ENCODE data around the gene MTFP1. TPM values are rescaled to one million over a fixed set of nuclear protein-coding genes. Genes with fewer than 3 reads are reported as not detected.

Gene MTFP1
- total RNA-seq, 2 donors from 2014 or later = 25.9 to 30.8 TPM

- Histone ChIP-seq H3K27me3 (ENCODE audit: control insufficient read depth, insufficient read depth, low read length, poor library complexity, severe bottlenecking) (no peaks in the 10 kb centered on the region), H3K9ac (ENCODE audit: extremely low read depth, low read length, poor library complexity, severe bottlenecking) (no peak overlapping the region), H3K9me3 (ENCODE audit: control insufficient read depth, low read length) (no peaks in the 10 kb centered on the region), H3K4me3 (ENCODE audit: low read length) (no peak overlapping the region), H3K4me1 (ENCODE audit: control insufficient read depth, insufficient read depth, low read length) (no peaks in the 10 kb centered on the region), H3K27ac (ENCODE audit: low read depth, low read length) (no peak overlapping the region), H3K36me3 (ENCODE audit: control insufficient read depth, insufficient read depth, low read length) (peaks cover 3% of the 10 kb centered on the region)
- no peak for TF ChIP-seq CTCF (conservative IDR thresholded peaks at IDR 0.05)
- Mint-ChIP-seq H3K4me3 (no peak overlapping the region), H3K27me3 (ENCODE audit: insufficient read depth) (peaks cover 1% of the 10 kb centered on the region), H3K9me3 (no peaks in the 10 kb centered on the region), H3K4me1 (no peaks in the 10 kb centered on the region), H3K27ac (no peak overlapping the region), H3K36me3 (ENCODE audit: low read depth) (no peaks in the 10 kb centered on the region)
- WGBS, 2 experiments (ENCODE audit: insufficient coverage in 1 of 2, insufficient read length in 1 of 2) = 91 to 100% methylated on average over 1 to 3 of the region's 3 CpGs
- no peak for DNase-seq
Measured at GRCh38 chr22:30433227-30433626, 7.7 kb downstream of the MTFP1 start.

GRCh38 chr22:30433773-30434172, 8.2 kb downstream of the MTFP1 start:
- WGBS, 2 experiments (ENCODE audit: insufficient coverage in 1 of 2, insufficient read length in 1 of 2) = 80 to 87% methylated on average over 1 of the region's 1 CpG
- peaks cover 3% of the 10 kb centered on the region for H3K27me3 Mint-ChIP-seq (ENCODE audit: insufficient read depth)
- no peak overlapping the region for H3K27ac ChIP-seq (ENCODE audit: low read depth, low read length)

GRCh38 chr22:30434843-30435242, 9.3 kb downstream of the MTFP1 start:
- Mint-ChIP-seq H3K27ac (no peak overlapping the region), H3K9me3 (no peaks in the 10 kb centered on the region), H3K36me3 (ENCODE audit: low read depth) (no peaks in the 10 kb centered on the region), H3K4me1 (no peaks in the 10 kb centered on the region), H3K27me3 (ENCODE audit: insufficient read depth) (peaks cover 3% of the 10 kb centered on the region), H3K4me3 (no peak overlapping the region)
- DNase-seq = no peak
- TF ChIP-seq CTCF (conservative IDR thresholded peaks at IDR 0.05) = no peak
- WGBS, 2 experiments (ENCODE audit: insufficient coverage in 1 of 2, insufficient read length in 1 of 2) = 50 to 68% methylated on average over 1 of the region's 1 CpG
- no peaks in the 10 kb centered on the region for H3K4me1 ChIP-seq (ENCODE audit: control insufficient read depth, insufficient read depth, low read length)
- H3K9me3 ChIP-seq (ENCODE audit: control insufficient read depth, low read length) = no peaks in the 10 kb centered on the region
- no peak overlapping the region for H3K4me3 ChIP-seq (ENCODE audit: low read length)
- H3K27ac ChIP-seq (ENCODE audit: low read depth, low read length) = no peak overlapping the region
- H3K36me3 ChIP-seq (ENCODE audit: control insufficient read depth, insufficient read depth, low read length) = no peaks in the 10 kb centered on the region
- H3K9ac ChIP-seq (ENCODE audit: extremely low read depth, low read length, poor library complexity, severe bottlenecking) = no peak overlapping the region
- H3K27me3 ChIP-seq (ENCODE audit: control insufficient read depth, insufficient read depth, low read length, poor library complexity, severe bottlenecking) = no peaks in the 10 kb centered on the region

More at GRCh38 chr22:30433773-30434172, 8.2 kb downstream of the MTFP1 start:
- Mint-ChIP-seq H3K4me1 (no peaks in the 10 kb centered on the region), H3K9me3 (no peaks in the 10 kb centered on the region), H3K27ac (no peak overlapping the region), H3K36me3 (ENCODE audit: low read depth) (no peaks in the 10 kb centered on the region), H3K4me3 (no peak overlapping the region)
- Histone ChIP-seq H3K4me1 (ENCODE audit: control insufficient read depth, insufficient read depth, low read length) (no peaks in the 10 kb centered on the region), H3K36me3 (ENCODE audit: control insufficient read depth, insufficient read depth, low read length) (no peaks in the 10 kb centered on the region), H3K9me3 (ENCODE audit: control insufficient read depth, low read length) (no peaks in the 10 kb centered on the region), H3K4me3 (ENCODE audit: low read length) (no peak overlapping the region), H3K9ac (ENCODE audit: extremely low read depth, low read length, poor library complexity, severe bottlenecking) (no peak overlapping the region), H3K27me3 (ENCODE audit: control insufficient read depth, insufficient read depth, low read length, poor library complexity, severe bottlenecking) (no peaks in the 10 kb centered on the region)
- no peak for TF ChIP-seq CTCF (conservative IDR thresholded peaks at IDR 0.05)
- no peak for DNase-seq

Measured in endodermal cell (in vitro differentiated cells).